ENCODE data around the gene ELMO2. TPM values are rescaled to one million over a fixed set of nuclear protein-coding genes. Genes with fewer than 3 reads are reported as not detected.
A peak's percentile ranks its signal among the peaks of the same experiment; 100 is the strongest.

ELMO2 gene
- total RNA-seq, 6 experiments from 2014 or later = 14.9 to 22.9 (median 17.4) TPM

- no peak overlapping the region for H3K4me3 ChIP-seq
- TF ChIP-seq POLR2A (IDR thresholded peaks at IDR 0.05) (peak; percentile 60), CTCF (IDR thresholded peaks at IDR 0.05) (no peak)
- 12% methylated on average over 4 of the region's 4 CpGs for WGBS (ENCODE audit: insufficient coverage, low coverage, low lambda C conversion rate, missing lambda C conversion rate)
- H3K27me3 ChIP-seq = no peaks in the 10 kb centered on the region
- DNase-seq = no peak
- no peaks in the 10 kb centered on the region for H3K9me3 ChIP-seq
- no peaks in the 10 kb centered on the region for H3K36me3 ChIP-seq
- peaks cover 0 to 44% (median 26%) of the 10 kb centered on the region in 4 donors for H3K4me1 ChIP-seq
- intact Hi-C loops (cut with DNase I) = no loop called here
- peak; percentile 73 to 82 (median 81) for ATAC-seq
- H3K27ac ChIP-seq = peak overlapping the region; percentile 51 to 63 (median 63)
Observed at GRCh38 chr20:46400253-46400652, 6.2 kb downstream of the ELMO2 start.

- no peaks in the 10 kb centered on the region for H3K27me3 ChIP-seq
- peaks cover 0 to 38% (median 25%) of the 10 kb centered on the region in 4 donors for H3K4me1 ChIP-seq
- DNase-seq = no peak
- H3K36me3 ChIP-seq = no peaks in the 10 kb centered on the region
- TF ChIP-seq POLR2A (IDR thresholded peaks at IDR 0.05) = peak; percentile 22
- TF ChIP-seq CTCF (IDR thresholded peaks at IDR 0.05) = no peak
- no peak overlapping the region for H3K4me3 ChIP-seq
- intact Hi-C loops (cut with DNase I) = no loop called here
- ATAC-seq = peak; percentile 9 to 50 (median 24)
- H3K27ac ChIP-seq = peak overlapping the region; percentile 23 to 63 (median 63)
- 31% methylated on average over 3 of the region's 3 CpGs for WGBS (ENCODE audit: insufficient coverage, low coverage, low lambda C conversion rate, missing lambda C conversion rate)
- H3K9me3 ChIP-seq = no peaks in the 10 kb centered on the region
Observed at GRCh38 chr20:46399401-46399800, 7.0 kb downstream of the ELMO2 start.

GRCh38 chr20:46398963-46399362 is 7.5 kb downstream of the ELMO2 start:
- Histone ChIP-seq H3K36me3 (peaks cover 0 to 4% (median 0%) of the 10 kb centered on the region in 4 donors), H3K27me3 (no peaks in the 10 kb centered on the region), H3K9me3 (no peaks in the 10 kb centered on the region), H3K4me1 (peaks cover 0 to 38% (median 23%) of the 10 kb centered on the region in 4 donors), H3K27ac (peak overlapping the region; percentile 16 to 63 (median 63)), H3K4me3 (no peak overlapping the region)
- intact Hi-C loops (cut with DNase I) = no loop called here
- TF ChIP-seq POLR2A (IDR thresholded peaks at IDR 0.05) = no peak
- DNase-seq (no peak), ATAC-seq (no peak)
- 60% methylated on average over 2 of the region's 3 CpGs for WGBS (ENCODE audit: insufficient coverage, low coverage, low lambda C conversion rate, missing lambda C conversion rate)

GRCh38 chr20:46396052-46396740 is 10.2 kb downstream of the ELMO2 start:
- intact Hi-C loops (cut with DNase I) = no loop called here

More at GRCh38 chr20:46396052-46396740, 10.2 kb downstream of the ELMO2 start:
- TF ChIP-seq CTCF (IDR thresholded peaks at IDR 0.05) (no peak), POLR2A (IDR thresholded peaks at IDR 0.05) (no peak)
- DNase-seq = no peak
- Histone ChIP-seq H3K27ac (no peak overlapping the region), H3K4me1 (peaks cover 0 to 22% (median 14%) of the 10 kb centered on the region in 4 donors), H3K9me3 (no peaks in the 10 kb centered on the region), H3K36me3 (peaks cover 0 to 32% (median 9%) of the 10 kb centered on the region in 4 donors), H3K27me3 (no peaks in the 10 kb centered on the region), H3K4me3 (no peak overlapping the region)
- WGBS (ENCODE audit: insufficient coverage, low coverage, low lambda C conversion rate, missing lambda C conversion rate) = 66% methylated on average over 6 of the region's 7 CpGs
- no peak for ATAC-seq
